HepG2 (cell line): Measurements from ENCODE around the gene BIN1. TPM values are rescaled to one million over a fixed set of nuclear protein-coding genes. Genes with fewer than 3 reads are reported as not detected.
"Not testable (repeated sequence)": the region's sequence is repeated elsewhere in the genome, so short reads cannot be mapped to it uniquely, and the experiment has no call there.

Experiments used
- ATAC-seq: fragments of 200-7000 bp; cut with Tn5 transposase; 3 replicates; pipeline ENCODE4 v1.9.1; 2020; ENCODE audit warnings: mild to moderate bottlenecking, moderate library complexity
- BruUV-seq: library from RNA; stranded (reverse); fragments of 400-500 nt; replicated peaks from 2 replicates; lab custom pipeline; 2021; lab: Mats Ljungman, UMichigan
- CTCF ChIA-PET: fragments of 300-600 bp; formaldehyde crosslinking; extraction: SDS; loops from one replicate; lab custom pipeline; 2021; ENCODE audit warnings: low total read pairs, inconsistent platforms, low intra/inter-chr PET ratio; lab: Yijun Ruan, JAX
- POLR2A ChIA-PET: fragments of 350-600 bp; sonication (Branson Sonifier 250); formaldehyde crosslinking; loops from one replicate; lab custom pipeline; 2020; ENCODE audit warnings: antibody characterized with exemption, inconsistent platforms; lab: Yijun Ruan, JAX
- DNase-seq: peaks from one replicate; pipeline ENCODE4 v3.0.0-alpha.2; 2015; ENCODE audit warnings: low spot score
- FAIRE-seq: peaks from 3 replicates; lab custom pipeline; 2011; peaks lifted over from hg19 to GRCh38; lab: Jason Lieb, UNC
- H2AFZ ChIP-seq: one replicate; pipeline ENCODE4 v1.6.1; 2011; ENCODE audit warnings: low read length, inconsistent platforms
- H3K27ac ChIP-seq: fragments of 300-600 bp; 3 replicates; pipeline ENCODE4 v1.8.0; 2011; ENCODE audit warnings: mixed run types, mild to moderate bottlenecking, mixed read lengths, low read length, inconsistent platforms; ENCODE audit not compliant: insufficient read depth; ENCODE audit errors: extremely low read length
- H3K27me3 ChIP-seq, 2 experiments: fragments of 200-600 bp in 1 of 2; 2 replicates in 1 of 2; 3 replicates in 1 of 2; pipeline versions ENCODE4 v1.6.0 to v1.8.0; 2011; ENCODE audit warnings: low read length in 2 of 2, mild to moderate bottlenecking in 2 of 2, moderate library complexity in 2 of 2, inconsistent platforms in 1 of 2; ENCODE audit not compliant: insufficient read depth in 2 of 2, control insufficient read depth in 1 of 2
- H3K36me3 ChIP-seq, 2 experiments: fragments of 200-600 bp in 1 of 2; replicated peaks in 1 of 2; 2 replicates in 1 of 2; 3 replicates in 1 of 2; pipeline versions ENCODE4 v1.5.1 to v1.8.0; 2011; ENCODE audit warnings: low read length in 2 of 2, inconsistent platforms in 1 of 2; ENCODE audit not compliant: insufficient read depth in 2 of 2, control insufficient read depth in 1 of 2
- H3K4me1 ChIP-seq: 2 replicates; pipeline ENCODE4 v1.5.1; 2012; ENCODE audit warnings: low read length, inconsistent platforms; ENCODE audit not compliant: insufficient read depth
- H3K4me2 ChIP-seq: 2 replicates; pipeline ENCODE4 v1.6.0; 2011; ENCODE audit warnings: low read depth, low read length, inconsistent platforms
- H3K4me3 ChIP-seq, 3 experiments: fragments of 200-600 bp in 1 of 3; sonication (generic), shearing (Covaris generic) in 1 of 3; replicated peaks in 1 of 3; 2 replicates each; pipeline ENCODE4 v1.5.1; 2011 to 2016; ENCODE audit warnings: low read length in 3 of 3, inconsistent platforms in 2 of 3, low read depth in 2 of 3, mild to moderate bottlenecking in 2 of 3, control low read depth in 1 of 3, mixed read lengths in 1 of 3; ENCODE audit not compliant: insufficient read depth in 1 of 3
- H3K79me2 ChIP-seq: one replicate; pipeline ENCODE4 v1.6.1; 2011; ENCODE audit warnings: low read length, inconsistent platforms; ENCODE audit not compliant: insufficient read depth
- H3K9ac ChIP-seq: 2 replicates; pipeline ENCODE4 v1.6.0; 2011; ENCODE audit warnings: mild to moderate bottlenecking, low read depth, low read length, inconsistent platforms; ENCODE audit not compliant: insufficient read depth
- H3K9me3 ChIP-seq: 2 replicates; pipeline ENCODE4 v1.5.1; 2012; ENCODE audit warnings: mild to moderate bottlenecking, low read length
- H4K20me1 ChIP-seq: 2 replicates; pipeline ENCODE4 v1.6.0; 2011; ENCODE audit warnings: inconsistent platforms, mild to moderate bottlenecking, low read length, moderate library complexity; ENCODE audit not compliant: insufficient read depth
- CBX1 ChIP-seq: IDR thresholded peaks from one replicate; pipeline ENCODE4 v1.6.1; 2016; ENCODE audit warnings: antibody characterized with exemption, low read depth
- PAX8 ChIP-seq: sonication (generic); formaldehyde crosslinking; IDR thresholded peaks from 2 replicates; pipeline ENCODE4 v1.8.0; 2022; ENCODE audit warnings: mild to moderate bottlenecking, missing genetic modification reagents, borderline replicate concordance
- TARDBP ChIP-seq: sonication (generic); formaldehyde crosslinking; IDR thresholded peaks from 2 replicates; pipeline ENCODE4 v1.8.0; 2022; ENCODE audit warnings: mild to moderate bottlenecking, missing genetic modification reagents
- ZNF530 ChIP-seq: sonication (generic); formaldehyde crosslinking; IDR thresholded peaks from 2 replicates; pipeline ENCODE4 v1.5.0; 2020; ENCODE audit warnings: low read depth, mild to moderate bottlenecking, missing genetic modification reagents
- ZNF761 ChIP-seq: sonication (generic); formaldehyde crosslinking; conservative IDR thresholded peaks from 2 replicates; pipeline ENCODE4 v1.4.0; 2020; ENCODE audit warnings: mild to moderate bottlenecking, missing genetic modification reagents
- ZSCAN9 ChIP-seq: IDR thresholded peaks from 2 replicates; pipeline ENCODE4 v1.6.1; 2016; ENCODE audit warnings: borderline replicate concordance
- WGBS: methylation state at CpG from one replicate; pipeline ENCODE4 v1.1.6; 2017; ENCODE audit warnings: low lambda C conversion rate; 5-methylcytosine and 5-hydroxymethylcytosine counted together
- in situ Hi-C: cut with HindIII; loops from 2 replicates; pipeline ENCODE4 v1.10.0; 2017; ENCODE audit warnings: low pct_unique_long_range_greater_than_20kb; ENCODE audit not compliant: extremely low pct_ligation_motif_present
- intact Hi-C: fragments of 100-400 bp; cut with micrococcal nuclease; formaldehyde crosslinking; loops from one replicate; pipeline ENCODE4 v1.10.0; 2022; ENCODE audit not compliant: unreplicated experiment
- polyA plus RNA-seq, 8 experiments: library from polyadenylated mRNA; depleted of rRNA in 3 of 8; stranded (reverse) in 7 of 8; unstranded in 1 of 8; fragments of >200 nt; fragmentation: Illumina TruSeq in 4 of 8; extraction: Trizol in 4 of 8; gene quantifications; 2 replicates each; pipeline versions ENCODE4 v1.2.1 to v1.2.3, GENCODE V29; 2011 to 2016; ENCODE audit warnings: low read depth in 4 of 8, missing spikeins in 1 of 8, mixed read lengths in 1 of 8; ENCODE audit not compliant: insufficient read depth in 1 of 8
- total RNA-seq, 5 experiments: library from RNA; depleted of rRNA; stranded (reverse); fragments of >200 nt; fragmentation: Illumina TruSeq; extraction: Trizol; gene quantifications; 2 replicates each; pipeline ENCODE4 v1.2.3, GENCODE V29; 2016; ENCODE audit warnings: low read depth in 1 of 5
- TF ChIP-seq, protein P1 (sequence below): sonication (generic); formaldehyde crosslinking; IDR thresholded peaks from 2 replicates; pipeline ENCODE4 v1.5.0; 2020; ENCODE audit warnings: mild to moderate bottlenecking, missing genetic modification reagents
- TF ChIP-seq, protein P2 (sequence below): IDR thresholded peaks from 2 replicates; pipeline ENCODE4 v1.6.1; 2016; ENCODE audit warnings: missing compliant biosample characterization, missing genetic modification reagents, borderline replicate concordance

The BIN1 gene
- total and polyA plus RNA-seq, 2 of the 13 experiments (the other 11 are each of a cell fraction or from before 2014, with no cell fraction given) = 0.93 to 1.2 TPM

DNA sequence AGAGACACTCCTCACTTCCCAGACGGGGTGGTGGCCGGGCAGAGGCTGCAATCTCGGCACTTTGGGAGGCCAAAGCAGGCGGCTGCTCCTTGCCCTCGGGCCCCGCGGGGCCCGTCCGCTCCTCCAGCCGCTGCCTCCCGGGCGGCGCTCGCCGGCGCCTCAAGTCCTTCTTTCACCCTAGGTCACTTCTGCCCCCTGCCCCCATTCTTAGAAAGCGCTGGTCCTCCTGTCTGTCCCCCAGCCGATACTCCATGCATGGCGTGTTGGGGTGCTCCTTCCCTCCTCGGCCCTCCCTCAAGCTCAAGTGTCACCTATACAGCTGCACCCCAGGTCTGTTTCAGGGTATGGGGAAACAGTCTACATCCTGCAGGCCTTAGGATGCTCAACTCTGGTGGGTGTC, 13.5 kb upstream of the BIN1 start:
- 85% methylated on average over 17 of the region's 20 CpGs for WGBS
- BruUV-seq, H3K9ac ChIP-seq, DNase-seq, CTCF ChIA-PET, H4K20me1 ChIP-seq, POLR2A ChIA-PET, H3K36me3 ChIP-seq, intact Hi-C loops, H3K9me3 ChIP-seq, H3K4me3 ChIP-seq, H3K4me2 ChIP-seq, ATAC-seq, H3K27ac ChIP-seq, FAIRE-seq, in situ Hi-C loops, H3K27me3 ChIP-seq, H2AFZ ChIP-seq, H3K79me2 ChIP-seq: not testable (repeated sequence)
- peaks cover 24% of the 10 kb centered on the region for H3K4me1 ChIP-seq

DNA sequence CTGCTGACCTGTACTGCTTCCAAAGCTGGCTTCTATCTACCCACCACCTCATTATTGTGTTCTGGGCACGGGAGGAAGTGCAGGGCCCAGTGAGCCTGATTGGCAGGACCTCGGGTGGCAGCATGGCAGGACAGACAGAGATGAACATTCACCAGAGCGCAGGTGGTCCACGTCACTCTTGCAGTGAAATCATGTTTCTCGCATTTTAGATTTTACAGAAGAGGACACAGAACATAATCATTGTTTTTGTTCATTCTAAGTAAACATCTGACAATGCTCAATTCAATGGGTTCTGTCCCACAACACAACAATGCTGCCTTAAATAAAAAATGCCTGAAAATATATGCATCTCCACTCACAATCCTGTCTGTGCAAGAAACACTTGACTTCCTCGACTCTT, 11.5 kb upstream of the BIN1 start:
- intact Hi-C loops (no loop called here), in situ Hi-C loops (no loop called here)
- no peak overlapping the region for H3K27ac ChIP-seq

More for the DNA sequence above, 11.5 kb upstream of the BIN1 start:
- Histone ChIP-seq H3K4me1 (peaks cover 21% of the 10 kb centered on the region), H3K9ac (no peak overlapping the region), H4K20me1 (no peaks in the 10 kb centered on the region; the same call in 1 of the 2 replicates), H3K9me3 (no peaks in the 10 kb centered on the region), H3K4me2 (no peak overlapping the region), H2AFZ (no peak overlapping the region), H3K79me2 (no peaks in the 10 kb centered on the region), H3K36me3 (no peaks in the 10 kb centered on the region), H3K27me3 (peaks cover 0 to 6% of the 10 kb centered on the region in 2 experiments; a peak in 1 of 5 replicates), H3K4me3 (no peak overlapping the region)
- CTCF ChIA-PET = no interaction called here
- POLR2A ChIA-PET = no interaction called here
- no peak for FAIRE-seq
- no peak for DNase-seq
- ATAC-seq = no peak
- BruUV-seq = no TSS peak
- 63% methylated on average over 6 of the region's 6 CpGs for WGBS
- TF ChIP-seq ZNF761 (no peak), ZSCAN9 (CRISPR knock-in tag) (no peak), TARDBP (CRISPR knock-in tag) (no peak), ZNF530 (CRISPR knock-in tag) (no peak), CBX1 (no peak), PAX8 (no peak)
- TF ChIP-seq, protein P1, sequence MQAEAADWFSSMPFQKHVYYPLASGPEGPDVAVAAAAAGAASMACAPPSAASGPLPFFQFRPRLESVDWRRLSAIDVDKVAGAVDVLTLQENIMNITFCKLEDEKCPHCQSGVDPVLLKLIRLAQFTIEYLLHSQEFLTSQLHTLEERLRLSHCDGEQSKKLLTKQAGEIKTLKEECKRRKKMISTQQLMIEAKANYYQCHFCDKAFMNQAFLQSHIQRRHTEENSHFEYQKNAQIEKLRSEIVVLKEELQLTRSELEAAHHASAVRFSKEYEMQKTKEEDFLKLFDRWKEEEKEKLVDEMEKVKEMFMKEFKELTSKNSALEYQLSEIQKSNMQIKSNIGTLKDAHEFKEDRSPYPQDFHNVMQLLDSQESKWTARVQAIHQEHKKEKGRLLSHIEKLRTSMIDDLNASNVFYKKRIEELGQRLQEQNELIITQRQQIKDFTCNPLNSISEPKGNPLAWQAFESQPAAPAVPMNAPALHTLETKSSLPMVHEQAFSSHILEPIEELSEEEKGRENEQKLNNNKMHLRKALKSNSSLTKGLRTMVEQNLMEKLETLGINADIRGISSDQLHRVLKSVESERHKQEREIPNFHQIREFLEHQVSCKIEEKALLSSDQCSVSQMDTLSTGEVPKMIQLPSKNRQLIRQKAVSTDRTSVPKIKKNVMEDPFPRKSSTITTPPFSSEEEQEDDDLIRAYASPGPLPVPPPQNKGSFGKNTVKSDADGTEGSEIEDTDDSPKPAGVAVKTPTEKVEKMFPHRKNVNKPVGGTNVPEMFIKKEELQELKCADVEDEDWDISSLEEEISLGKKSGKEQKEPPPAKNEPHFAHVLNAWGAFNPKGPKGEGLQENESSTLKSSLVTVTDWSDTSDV (CRISPR knock-in tag) = no peak
- TF ChIP-seq, protein P2, sequence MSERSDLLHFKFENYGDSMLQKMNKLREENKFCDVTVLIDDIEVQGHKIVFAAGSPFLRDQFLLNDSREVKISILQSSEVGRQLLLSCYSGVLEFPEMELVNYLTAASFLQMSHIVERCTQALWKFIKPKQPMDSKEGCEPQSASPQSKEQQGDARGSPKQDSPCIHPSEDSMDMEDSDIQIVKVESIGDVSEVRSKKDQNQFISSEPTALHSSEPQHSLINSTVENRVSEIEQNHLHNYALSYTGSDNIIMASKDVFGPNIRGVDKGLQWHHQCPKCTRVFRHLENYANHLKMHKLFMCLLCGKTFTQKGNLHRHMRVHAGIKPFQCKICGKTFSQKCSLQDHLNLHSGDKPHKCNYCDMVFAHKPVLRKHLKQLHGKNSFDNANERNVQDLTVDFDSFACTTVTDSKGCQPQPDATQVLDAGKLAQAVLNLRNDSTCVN (CRISPR knock-in tag) = no peak
